Neural cell (in vitro differentiated cells): ENCODE measurements around the gene FOXO3. TPM values are rescaled to one million over a fixed set of nuclear protein-coding genes. Genes with fewer than 3 reads are reported as not detected.

Experiments
- H2AFZ ChIP-seq: fragments of 200-600, 300-800 bp; sonication (generic), shearing (Covaris generic); 2 replicates; pipeline ENCODE4 v1.6.0; 2014; ENCODE audit warnings: low read depth, mild to moderate bottlenecking, antibody characterized with exemption, low read length, moderate library complexity
- H3F3A ChIP-seq: fragments of 200-600 bp; shearing (Covaris generic); 2 replicates; pipeline ENCODE4 v1.6.1; 2016; ENCODE audit warnings: mild to moderate bottlenecking, moderate library complexity, mixed read lengths, antibody characterized with exemption, low read length; ENCODE audit not compliant: insufficient read depth, poor library complexity, severe bottlenecking
- H3K27ac ChIP-seq: fragments of 200-600, 300-800 bp; sonication (generic), shearing (Covaris generic); 2 replicates; pipeline ENCODE4 v1.5.1; 2014; ENCODE audit warnings: mild to moderate bottlenecking, low read length, moderate library complexity
- H3K27me3 ChIP-seq: fragments of 300-800, 200-600 bp; sonication (generic), shearing (Covaris generic); 2 replicates; pipeline ENCODE4 v1.6.0; 2014; ENCODE audit warnings: mild to moderate bottlenecking, low read depth, low read length, moderate library complexity; ENCODE audit not compliant: insufficient read depth
- H3K36me3 ChIP-seq: fragments of 300-800, 200-600 bp; sonication (generic), shearing (Covaris generic); 2 replicates; pipeline ENCODE4 v1.5.1; 2014; ENCODE audit warnings: mild to moderate bottlenecking, antibody characterized with exemption, low read length, moderate library complexity; ENCODE audit not compliant: insufficient read depth
- H3K4me2 ChIP-seq: fragments of 300-800, 200-600 bp; sonication (generic), shearing (Covaris generic); 2 replicates; pipeline ENCODE4 v1.6.0; 2014; ENCODE audit warnings: mild to moderate bottlenecking, low read length
- H3K4me3 ChIP-seq: fragments of 300-800, 200-600 bp; sonication (generic), shearing (Covaris generic); 2 replicates; pipeline ENCODE4 v1.5.1; 2014; ENCODE audit warnings: mild to moderate bottlenecking, low read length, moderate library complexity
- H3K79me2 ChIP-seq: fragments of 200-600 bp; shearing (Covaris generic); replicated peaks from 2 replicates; pipeline ENCODE4 v1.6.0; 2014; ENCODE audit warnings: mild to moderate bottlenecking, low read length, moderate library complexity; ENCODE audit not compliant: insufficient read depth
- H3K9ac ChIP-seq: fragments of 300-800, 200-600 bp; sonication (generic), shearing (Covaris generic); 2 replicates; pipeline ENCODE4 v1.6.1; 2016; ENCODE audit warnings: mild to moderate bottlenecking, low read length, mixed read lengths
- H3K9me2 ChIP-seq: fragments of 200-600 bp; shearing (Covaris generic); 2 replicates; pipeline ENCODE4 v1.6.1; 2016; ENCODE audit warnings: mild to moderate bottlenecking, low read length, mixed read lengths; ENCODE audit not compliant: insufficient read depth
- H3K9me3 ChIP-seq: fragments of 200-600, 300-800 bp; sonication (generic), shearing (Covaris generic); 2 replicates; pipeline ENCODE4 v1.6.1; 2016; ENCODE audit warnings: mild to moderate bottlenecking, mixed run types, low read length, moderate library complexity, mixed read lengths
- H4K20me1 ChIP-seq: fragments of 200-600 bp; shearing (Covaris generic); 2 replicates; pipeline ENCODE4 v1.6.1; 2016; ENCODE audit warnings: mild to moderate bottlenecking, mixed run types; ENCODE audit not compliant: insufficient read depth
- EP300 ChIP-seq: fragments of 450-650 bp; conservative IDR thresholded peaks from 2 replicates; pipeline ENCODE4 v1.6.1; 2014; ENCODE audit warnings: antibody characterized with exemption, mild to moderate bottlenecking, moderate library complexity; ENCODE audit not compliant: poor library complexity, severe bottlenecking
- EZH2 ChIP-seq: fragments of 200-600, 300-800 bp; shearing (Covaris generic), sonication (generic); IDR thresholded peaks from 2 replicates; pipeline ENCODE4 v1.6.1; 2014; ENCODE audit warnings: antibody characterized with exemption, low read length, borderline replicate concordance, mild to moderate bottlenecking; ENCODE audit not compliant: insufficient read depth, poor library complexity, severe bottlenecking
- MXI1 ChIP-seq: fragments of 450-650 bp; conservative IDR thresholded peaks from 2 replicates; pipeline ENCODE4 v1.6.1; 2014; ENCODE audit warnings: antibody characterized with exemption, mild to moderate bottlenecking; ENCODE audit not compliant: poor library complexity, severe bottlenecking
- POLR2AphosphoS5 ChIP-seq: IDR thresholded peaks from 2 replicates; pipeline ENCODE4 v1.6.1; 2012
- RAD21 ChIP-seq: fragments of 450-650 bp; conservative IDR thresholded peaks from 2 replicates; pipeline ENCODE4 v1.6.1; 2014; ENCODE audit warnings: antibody characterized with exemption, mild to moderate bottlenecking, moderate library complexity
- REST ChIP-seq: IDR thresholded peaks from 2 replicates; pipeline ENCODE4 v1.6.1; 2012; ENCODE audit warnings: borderline replicate concordance
- SMC3 ChIP-seq: fragments of 450-650 bp; conservative IDR thresholded peaks from 2 replicates; pipeline ENCODE4 v1.6.1; 2014; ENCODE audit warnings: antibody characterized with exemption, mild to moderate bottlenecking, moderate library complexity; ENCODE audit not compliant: poor library complexity
- TAF1 ChIP-seq: IDR thresholded peaks from 2 replicates; pipeline ENCODE4 v1.6.1; 2012; ENCODE audit warnings: low read depth
- polyA plus RNA-seq: library from polyadenylated mRNA; depleted of rRNA; stranded (reverse); fragments of >200 nt; gene quantifications from 2 replicates; pipeline ENCODE4 v1.2.3, GENCODE V29; 2014
- TF ChIP-seq, protein P1 (sequence below): fragments of 450-650 bp; IDR thresholded peaks from 2 replicates; pipeline ENCODE4 v1.5.1; 2014; ENCODE audit warnings: antibody characterized with exemption, mild to moderate bottlenecking, moderate library complexity; ENCODE audit not compliant: poor library complexity, severe bottlenecking

The FOXO3 gene
- polyA plus RNA-seq, 1 donor from 2014 or later = 21.3 TPM

DNA sequence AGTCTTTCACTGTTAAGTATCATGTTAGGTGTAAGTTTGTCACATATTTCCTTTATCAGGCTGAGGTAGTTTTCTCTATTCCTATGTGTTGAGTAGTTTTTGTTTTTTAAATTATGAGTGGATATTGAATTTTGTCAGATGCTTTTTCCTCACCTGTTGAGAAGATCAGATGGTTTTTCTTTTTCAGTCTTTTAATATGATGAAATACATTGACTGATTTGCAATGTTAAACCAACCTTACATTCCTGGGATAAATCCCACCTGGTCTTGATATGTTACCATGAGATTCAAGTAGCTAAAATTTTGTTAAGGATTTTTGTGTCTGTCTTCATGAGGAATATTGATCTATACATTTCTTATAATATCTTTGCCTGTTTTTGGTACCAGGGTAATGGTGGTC is 52.1 kb downstream of the FOXO3 start:
- H3F3A ChIP-seq = no peaks in the 10 kb centered on the region
- no peaks in the 10 kb centered on the region for H3K36me3 ChIP-seq
- no peak overlapping the region for H3K27ac ChIP-seq
- TF ChIP-seq EZH2 = no peak
- no peak for TF ChIP-seq TAF1
- no peak for TF ChIP-seq REST
- no peak for TF ChIP-seq SMC3
- no peak for TF ChIP-seq RAD21
- no peak for TF ChIP-seq EP300
- no peak for TF ChIP-seq POLR2AphosphoS5
- TF ChIP-seq, protein P1, sequence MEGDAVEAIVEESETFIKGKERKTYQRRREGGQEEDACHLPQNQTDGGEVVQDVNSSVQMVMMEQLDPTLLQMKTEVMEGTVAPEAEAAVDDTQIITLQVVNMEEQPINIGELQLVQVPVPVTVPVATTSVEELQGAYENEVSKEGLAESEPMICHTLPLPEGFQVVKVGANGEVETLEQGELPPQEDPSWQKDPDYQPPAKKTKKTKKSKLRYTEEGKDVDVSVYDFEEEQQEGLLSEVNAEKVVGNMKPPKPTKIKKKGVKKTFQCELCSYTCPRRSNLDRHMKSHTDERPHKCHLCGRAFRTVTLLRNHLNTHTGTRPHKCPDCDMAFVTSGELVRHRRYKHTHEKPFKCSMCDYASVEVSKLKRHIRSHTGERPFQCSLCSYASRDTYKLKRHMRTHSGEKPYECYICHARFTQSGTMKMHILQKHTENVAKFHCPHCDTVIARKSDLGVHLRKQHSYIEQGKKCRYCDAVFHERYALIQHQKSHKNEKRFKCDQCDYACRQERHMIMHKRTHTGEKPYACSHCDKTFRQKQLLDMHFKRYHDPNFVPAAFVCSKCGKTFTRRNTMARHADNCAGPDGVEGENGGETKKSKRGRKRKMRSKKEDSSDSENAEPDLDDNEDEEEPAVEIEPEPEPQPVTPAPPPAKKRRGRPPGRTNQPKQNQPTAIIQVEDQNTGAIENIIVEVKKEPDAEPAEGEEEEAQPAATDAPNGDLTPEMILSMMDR = no peak
- TF ChIP-seq MXI1 = no peak
- H3K27me3 ChIP-seq = no peaks in the 10 kb centered on the region
- no peak overlapping the region for H3K4me2 ChIP-seq
- H4K20me1 ChIP-seq = no peaks in the 10 kb centered on the region
- no peak overlapping the region for H2AFZ ChIP-seq
- no peak overlapping the region for H3K4me3 ChIP-seq
- no peak overlapping the region for H3K9ac ChIP-seq
- H3K9me2 ChIP-seq = no peaks in the 10 kb centered on the region
- peaks cover 3% of the 10 kb centered on the region for H3K9me3 ChIP-seq
- peaks cover 7% of the 10 kb centered on the region for H3K79me2 ChIP-seq

DNA sequence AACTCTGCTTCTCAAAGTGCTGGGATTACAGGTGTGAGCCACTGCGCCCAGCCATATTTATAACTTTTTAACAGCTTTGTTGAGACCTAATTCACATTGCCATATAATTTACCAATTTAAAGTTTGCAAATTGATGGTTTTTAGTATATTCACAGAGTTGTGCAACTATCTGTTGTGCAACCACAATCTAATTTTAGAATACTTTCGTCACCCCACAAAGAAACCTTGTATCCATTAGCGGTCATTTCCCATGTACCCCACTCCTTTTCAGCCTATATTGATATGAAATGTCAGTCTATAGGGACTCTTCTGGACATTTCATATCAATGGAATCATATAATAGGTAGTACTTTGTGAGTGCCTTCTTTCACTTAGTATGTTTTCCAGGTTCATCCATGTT is 55.8 kb downstream of the FOXO3 start:
- Histone ChIP-seq H3F3A (no peaks in the 10 kb centered on the region), H3K9me2 (no peaks in the 10 kb centered on the region), H4K20me1 (no peaks in the 10 kb centered on the region), H3K36me3 (no peaks in the 10 kb centered on the region), H3K27me3 (no peaks in the 10 kb centered on the region), H3K9ac (no peak overlapping the region), H3K4me2 (no peak overlapping the region), H3K27ac (no peak overlapping the region), H3K4me3 (no peak overlapping the region), H2AFZ (no peak overlapping the region), H3K79me2 (peaks cover 7% of the 10 kb centered on the region), H3K9me3 (peaks cover 3% of the 10 kb centered on the region)
- TF ChIP-seq RAD21 = no peak
- no peak for TF ChIP-seq REST
- no peak for TF ChIP-seq EP300
- no peak for TF ChIP-seq EZH2
- TF ChIP-seq POLR2AphosphoS5 = no peak
- no peak for TF ChIP-seq MXI1
- TF ChIP-seq, protein P1 = no peak
- TF ChIP-seq TAF1 = no peak
- no peak for TF ChIP-seq SMC3
